Epidermal melanocyte (primary cell): ENCODE results near the gene FGF22.
A peak's percentile ranks its signal among the peaks of the same experiment; 100 is the strongest.
"Not testable (repeated sequence)": the region's sequence is repeated elsewhere in the genome, so short reads cannot be mapped to it uniquely, and the experiment has no call there.

Experiments used
- DNase-seq: peaks from one replicate; pipeline ENCODE4 v3.0.0; 2011; ENCODE audit warnings: low spot score; ENCODE audit not compliant: insufficient read length

The FGF22 gene

GRCh38 chr19:607301-608154 is 32.2 kb upstream of the FGF22 start:
- DNase-seq = no peak

GRCh38 chr19:608155-609003 is 31.3 kb upstream of the FGF22 start:
- no peak for DNase-seq

GRCh38 chr19:609004-609346 is 30.7 kb upstream of the FGF22 start:
- peak; percentile 73 for DNase-seq

GRCh38 chr19:610071-610800 is 29.4 kb upstream of the FGF22 start:
- DNase-seq = no peak

GRCh38 chr19:610801-611480 is 28.7 kb upstream of the FGF22 start:
- peak; percentile 85 for DNase-seq

GRCh38 chr19:611481-611868 is 28.2 kb upstream of the FGF22 start:
- no peak for DNase-seq

GRCh38 chr19:612941-613340 is 26.7 kb upstream of the FGF22 start:
- DNase-seq = no peak

GRCh38 chr19:613732-614567 is 25.7 kb upstream of the FGF22 start:
- no peak for DNase-seq

- no peak for DNase-seq
These were observed 24.1 kb upstream of the FGF22 start for GRCh38 chr19:615619-616018.

GRCh38 chr19:616062-616700 is 23.5 kb upstream of the FGF22 start:
- no peak for DNase-seq

GRCh38 chr19:616747-617526 is 22.7 kb upstream of the FGF22 start:
- no peak for DNase-seq

GRCh38 chr19:617551-618246 is 22.0 kb upstream of the FGF22 start:
- DNase-seq = no peak

GRCh38 chr19:618247-618619 is 21.4 kb upstream of the FGF22 start:
- no peak for DNase-seq

GRCh38 chr19:618674-619285 is 20.9 kb upstream of the FGF22 start:
- DNase-seq = no peak

GRCh38 chr19:619286-620002 is 20.2 kb upstream of the FGF22 start:
- no peak for DNase-seq

GRCh38 chr19:620166-620862 is 19.4 kb upstream of the FGF22 start:
- no peak for DNase-seq

- not testable (repeated sequence) for DNase-seq
These were observed 18.5 kb upstream of the FGF22 start for GRCh38 chr19:621191-621590.
